Hypothalamus (tissue), 51 donors: ENCODE measurements around the gene PLAC8L1.

Source experiments
- DNase-seq, 51 donors: peaks; one replicate each; lab custom pipeline; 2025; lab: John Stamatoyannopoulos, UW

The PLAC8L1 gene

GRCh38 chr5:146081556-146081955, 23.8 kb downstream of the PLAC8L1 start:
- no peak for DNase-seq

GRCh38 chr5:146079695-146080373, 25.5 kb downstream of the PLAC8L1 start:
- no peak for DNase-seq

DNA sequence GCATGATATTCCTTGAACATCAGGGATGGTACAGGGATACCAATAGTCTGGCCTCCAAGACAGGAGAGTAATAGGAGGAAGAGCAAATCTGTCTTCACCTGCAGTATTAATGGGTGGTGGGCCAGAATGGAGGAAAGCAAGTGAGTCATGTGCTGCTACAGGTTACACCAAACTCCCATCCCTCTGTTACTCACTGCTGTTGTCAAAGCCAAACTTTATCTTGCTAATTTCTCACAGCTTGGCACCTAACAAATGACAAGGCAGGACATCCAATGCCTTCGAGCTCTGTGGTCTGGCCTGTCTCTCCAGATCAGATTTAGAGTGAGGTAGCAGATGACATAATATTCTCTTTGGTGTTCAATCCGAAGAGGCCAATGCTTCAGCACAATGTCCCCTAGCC, 26.8 kb downstream of the PLAC8L1 start:
- DNase-seq, result no peak

- peak in 1 of 51 donors; percentile 18 for DNase-seq
Observed at GRCh38 chr5:146076455-146076854, 28.9 kb downstream of the PLAC8L1 start.

- no peak for DNase-seq
Observed at GRCh38 chr5:146076028-146076427, 29.3 kb downstream of the PLAC8L1 start.

GRCh38 chr5:146073239-146073900, 32.0 kb downstream of the PLAC8L1 start:
- no peak for DNase-seq

DNA sequence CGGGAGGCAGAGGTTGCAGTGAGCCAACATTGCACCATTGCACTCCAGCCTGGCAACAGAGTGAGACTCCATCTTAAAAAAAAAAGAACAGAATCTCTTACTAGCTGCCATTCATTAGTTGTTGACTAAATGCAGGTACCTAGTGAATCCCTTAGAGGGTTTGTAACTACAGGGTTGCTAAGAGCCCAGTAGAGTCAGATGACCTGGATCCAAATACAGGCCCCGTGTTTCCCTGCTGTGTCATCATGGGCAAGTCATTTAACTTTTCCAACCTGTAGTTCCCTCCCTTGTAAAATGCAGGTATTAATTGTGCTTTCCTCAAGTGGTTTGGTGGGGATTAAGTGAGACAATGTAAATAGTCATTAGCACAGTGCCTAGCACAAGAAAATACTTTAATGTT, 32.8 kb downstream of the PLAC8L1 start:
- no peak for DNase-seq

DNA sequence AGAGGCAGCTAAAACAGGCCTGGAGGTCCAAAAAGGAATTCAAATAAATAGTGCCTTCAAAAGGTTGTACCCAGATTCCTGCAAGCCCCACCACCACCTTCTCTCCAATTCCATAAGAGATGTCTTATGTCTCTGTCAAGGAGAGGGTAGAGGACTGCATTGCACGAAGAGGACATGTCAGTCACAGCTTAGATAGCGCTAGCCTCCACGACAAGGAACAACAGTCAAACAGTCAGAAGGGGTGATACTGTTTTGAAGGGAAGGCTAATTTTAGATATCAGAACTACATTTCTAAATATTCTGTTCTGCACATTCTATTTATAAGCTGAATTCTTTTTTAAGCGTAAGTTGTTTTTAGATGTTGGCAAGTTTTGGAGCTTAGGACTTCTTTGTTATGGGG, 34.2 kb downstream of the PLAC8L1 start:
- DNase-seq, result no peak

- no peak for DNase-seq
Observed at GRCh38 chr5:146070746-146071145, 34.6 kb downstream of the PLAC8L1 start.

DNA sequence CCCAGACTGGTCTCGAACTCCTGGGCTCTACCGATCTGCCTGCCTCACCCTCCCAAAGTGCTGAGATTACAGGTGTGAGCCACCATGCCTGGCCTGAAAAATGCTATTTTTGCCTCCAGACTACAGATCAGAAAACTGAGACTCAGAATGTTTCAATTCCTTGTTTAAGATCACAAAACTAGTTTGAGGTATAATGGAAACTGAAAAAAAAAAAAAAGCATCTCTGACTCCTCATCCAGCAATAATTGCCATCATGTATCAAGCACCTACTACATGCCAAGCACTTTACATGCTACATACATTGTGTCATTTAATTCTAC, 35.6 kb downstream of the PLAC8L1 start:
- no peak for DNase-seq

- DNase-seq, result no peak
Observed at GRCh38 chr5:146068977-146069779, 36.2 kb downstream of the PLAC8L1 start.

GRCh38 chr5:146068206-146068605, 37.2 kb downstream of the PLAC8L1 start:
- DNase-seq, result peak in 2 of 51 donors; percentile 1 to 3

GRCh38 chr5:146066968-146067367, 38.4 kb downstream of the PLAC8L1 start:
- no peak for DNase-seq

GRCh38 chr5:146060221-146060585, 45.2 kb downstream of the PLAC8L1 start:
- no peak for DNase-seq

DNA sequence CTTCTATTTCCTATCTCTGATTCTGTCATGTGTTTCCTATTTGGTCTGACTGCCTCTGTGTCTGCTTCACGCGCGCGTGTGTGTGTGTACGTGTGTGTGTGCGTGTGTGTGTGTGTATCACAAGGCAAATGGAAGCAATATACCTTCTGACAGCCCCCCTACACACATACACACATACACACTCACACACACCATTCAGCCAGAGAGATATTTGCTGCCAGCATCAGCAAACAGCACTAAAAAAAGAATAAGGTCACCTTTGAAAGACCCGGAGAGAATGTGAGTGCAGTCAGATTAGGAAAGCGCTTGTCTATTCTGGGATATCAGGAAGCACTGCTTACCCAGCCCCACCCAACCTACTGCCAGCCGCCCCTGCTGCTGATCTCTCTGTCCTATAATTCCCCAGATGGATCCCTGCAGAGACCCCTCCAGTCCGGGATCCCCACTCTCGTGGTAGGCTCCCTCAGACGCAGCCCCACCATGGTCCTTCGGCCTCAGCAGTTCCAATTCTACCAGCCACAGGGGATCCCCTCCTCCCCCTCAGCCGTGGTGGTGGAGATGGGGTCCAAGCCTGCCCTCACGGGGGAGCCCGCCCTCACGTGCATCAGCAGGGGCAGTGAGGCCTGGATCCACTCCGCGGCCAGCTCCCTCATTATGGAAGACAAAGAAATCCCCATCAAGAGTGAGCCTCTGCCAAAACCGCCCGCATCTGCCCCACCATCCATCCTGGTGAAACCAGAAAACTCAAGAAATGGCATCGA, 45.7 kb downstream of the PLAC8L1 start:
- no peak for DNase-seq

DNA sequence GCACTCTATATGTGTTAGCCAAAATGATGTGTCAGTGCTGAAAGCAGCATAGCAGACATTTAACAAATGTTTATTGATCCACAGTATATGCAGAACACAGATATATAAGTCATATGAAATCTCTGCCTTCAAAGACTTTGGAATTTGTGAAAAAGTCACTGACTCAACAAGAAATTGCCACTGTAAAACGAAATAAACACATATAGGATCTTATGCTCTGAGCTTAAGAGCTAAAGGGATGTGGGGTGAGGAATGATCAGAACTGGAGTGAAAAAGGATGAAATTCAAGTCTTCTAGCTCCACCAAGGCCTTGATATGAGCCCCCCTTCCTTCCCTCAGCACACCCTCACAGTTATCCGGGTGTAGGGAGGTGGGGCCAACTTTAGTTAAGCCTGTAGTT, 49.9 kb downstream of the PLAC8L1 start:
- DNase-seq, result no peak

DNA sequence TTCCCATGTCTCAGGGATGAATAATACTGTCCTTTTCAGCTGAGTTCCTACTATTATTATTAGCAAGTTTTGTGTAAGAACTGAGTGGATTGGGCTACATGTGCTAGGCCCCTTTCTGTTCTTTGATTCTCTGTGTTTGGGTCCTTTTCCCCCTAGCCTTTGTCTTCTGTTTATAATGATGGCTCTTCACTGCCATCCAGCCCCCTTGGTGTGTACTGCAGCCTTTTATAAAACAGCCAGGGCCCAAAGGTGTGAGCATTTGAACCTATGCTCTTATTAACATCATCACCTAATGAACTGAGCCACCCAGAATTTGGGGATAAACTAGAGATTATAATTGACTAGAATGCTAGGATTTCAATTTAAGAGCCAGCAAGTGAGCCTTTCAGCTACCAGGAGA, 52.6 kb downstream of the PLAC8L1 start:
- no peak for DNase-seq

- no peak for DNase-seq
Observed at GRCh38 chr5:146051678-146052077, 53.7 kb downstream of the PLAC8L1 start.

DNA sequence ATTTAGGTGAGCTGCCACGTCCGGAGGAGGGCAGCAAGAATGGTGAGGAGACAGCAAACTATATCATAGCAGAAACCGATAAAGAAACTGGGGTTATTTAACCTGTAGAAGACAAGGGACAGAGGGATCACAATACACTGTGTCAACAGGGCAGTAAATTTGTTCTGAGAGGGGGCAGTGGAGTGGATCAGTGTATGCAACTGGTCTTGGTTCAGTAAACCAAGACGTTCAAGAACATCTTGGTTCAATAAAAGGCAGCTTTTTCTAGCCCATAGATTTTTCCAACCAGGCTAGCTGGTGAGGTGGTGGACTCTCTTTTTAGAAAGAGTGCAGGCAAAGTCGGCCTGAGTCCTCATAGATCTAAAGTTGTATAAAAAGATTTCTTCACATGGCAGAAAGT, 55.3 kb downstream of the PLAC8L1 start:
- no peak for DNase-seq

GRCh38 chr5:146049704-146050026, 55.7 kb downstream of the PLAC8L1 start:
- no peak for DNase-seq

DNA sequence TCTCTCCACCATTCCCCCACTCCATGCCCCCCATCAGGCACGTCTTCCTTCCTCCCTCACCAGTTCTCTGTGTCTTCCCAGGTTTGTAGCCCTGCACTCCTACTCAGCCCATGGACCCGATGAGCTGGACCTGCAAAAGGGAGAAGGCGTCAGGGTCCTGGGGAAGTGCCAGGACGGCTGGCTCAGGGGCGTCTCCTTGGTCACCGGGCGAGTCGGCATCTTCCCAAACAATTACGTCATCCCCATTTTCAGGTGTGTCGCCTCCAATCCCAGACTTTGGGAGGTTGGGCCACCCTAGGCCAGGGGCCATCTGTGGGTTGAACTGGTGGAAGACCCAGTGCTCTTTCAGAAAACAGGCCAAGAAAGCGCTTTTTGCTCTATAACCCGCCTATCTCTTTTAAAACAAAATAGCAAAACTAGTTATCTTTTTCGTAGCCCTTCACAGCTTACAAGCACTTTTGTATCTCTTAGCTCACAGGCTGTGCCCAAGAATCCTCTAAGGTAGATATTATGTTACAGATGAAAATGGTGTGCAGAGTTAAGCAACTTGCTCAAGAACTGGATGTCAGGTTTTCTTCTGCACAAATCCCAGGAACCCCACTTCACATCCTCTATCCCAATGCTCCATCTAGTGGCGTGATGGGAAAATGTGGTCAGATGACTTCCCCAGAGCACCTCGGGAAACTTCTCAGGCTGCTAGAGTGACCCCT, 56.2 kb downstream of the PLAC8L1 start:
- DNase-seq, result peak in 29 of 51 donors; percentile 1 to 45 (median 10)
